ENCODE measurements around the gene STRIT1.
"Not testable (repeated sequence)": the region's sequence is repeated elsewhere in the genome, so short reads cannot be mapped to it uniquely, and the experiment has no call there.

The STRIT1 gene

DNA sequence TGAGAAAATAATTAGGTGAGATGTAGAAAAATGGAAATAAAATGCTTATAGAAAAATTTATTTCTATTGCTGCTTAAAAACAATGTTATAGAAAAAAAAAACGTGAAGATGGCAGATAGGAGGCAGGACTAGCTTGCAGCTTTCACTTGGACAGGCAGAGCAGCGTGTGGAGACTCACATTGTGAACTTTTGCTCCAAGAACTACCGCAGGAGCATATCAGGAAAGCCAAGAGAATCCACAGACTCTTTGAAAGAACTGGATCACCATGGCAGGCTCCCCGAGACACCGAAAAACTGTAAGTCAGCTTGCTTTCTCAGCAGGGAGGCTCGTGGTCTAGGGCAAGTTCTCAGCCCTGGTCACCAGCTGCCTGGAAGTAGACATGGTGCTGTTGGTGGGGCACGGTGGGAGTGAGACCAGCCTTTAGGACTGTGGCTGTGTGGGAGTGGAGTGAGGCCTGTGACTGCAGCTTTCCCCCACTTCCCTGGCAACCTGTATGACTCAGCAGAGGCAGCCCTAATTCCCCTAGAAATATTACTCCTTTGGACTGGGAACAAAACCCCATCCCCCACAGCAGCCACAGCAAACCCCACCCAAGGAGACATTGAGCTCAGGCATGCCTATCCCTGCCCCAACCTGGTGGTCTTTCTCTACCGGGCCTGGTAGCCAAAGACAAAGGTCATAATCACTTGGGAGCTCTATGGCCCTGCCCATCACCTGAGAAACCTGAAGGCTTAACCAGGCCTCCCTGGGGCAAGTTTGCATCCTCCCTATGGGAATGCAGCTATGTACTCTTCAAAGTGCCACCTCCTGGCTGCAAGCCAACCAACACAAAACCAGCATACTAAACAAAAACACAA lies 22.8 kb downstream of the STRIT1 start:
- DNase-seq (ENCODE audit: low read depth), result no peak

DNA sequence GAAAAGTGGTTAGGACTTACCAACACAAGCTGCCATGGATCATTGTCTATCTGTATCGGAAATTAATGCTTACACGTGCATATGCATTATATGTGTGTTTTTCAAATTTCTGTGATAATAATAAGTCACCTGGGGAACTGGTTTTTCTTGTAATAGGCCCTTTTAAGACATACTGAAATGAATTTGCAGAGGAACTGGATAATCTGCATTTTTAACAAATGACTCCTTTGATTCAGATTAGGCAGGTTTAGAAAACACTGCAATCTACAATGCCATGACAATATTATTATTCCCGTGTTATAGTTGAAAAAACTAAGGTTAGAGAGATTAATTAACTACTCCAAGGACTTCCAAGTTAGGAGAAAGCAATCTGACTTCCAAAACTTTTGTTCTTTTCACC lies 23.4 kb downstream of the STRIT1 start:
- no peak for DNase-seq (ENCODE audit: low read depth)

DNA sequence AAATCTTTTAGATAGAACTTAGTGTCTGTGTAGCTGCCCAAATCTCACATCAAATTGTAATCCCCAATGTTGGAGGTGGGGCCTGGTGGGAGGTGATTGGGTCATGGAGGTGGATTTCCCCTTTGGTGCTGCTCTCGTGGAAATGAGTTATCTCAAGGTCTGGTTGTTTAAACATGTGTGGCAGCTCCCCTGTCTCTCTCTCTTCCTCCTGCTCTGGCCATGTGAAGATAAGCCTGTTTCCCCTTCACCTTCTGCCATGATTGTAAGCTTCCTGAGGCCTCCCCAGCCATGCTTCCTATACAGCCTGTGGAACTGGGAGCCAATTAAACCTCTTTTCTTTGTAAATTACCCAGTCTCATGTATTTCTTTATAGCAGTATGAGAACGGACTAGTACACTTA lies 30.6 kb downstream of the STRIT1 start:
- DNase-seq (ENCODE audit: low read depth), result not testable (repeated sequence)

- DNase-seq (ENCODE audit: low read depth), result no peak
Observed at GRCh38 chr3:155262295-155262694, 31.2 kb downstream of the STRIT1 start.

GRCh38 chr3:155254445-155254844 lies 39.0 kb downstream of the STRIT1 start:
- no peak for DNase-seq (ENCODE audit: low read depth)

DNA sequence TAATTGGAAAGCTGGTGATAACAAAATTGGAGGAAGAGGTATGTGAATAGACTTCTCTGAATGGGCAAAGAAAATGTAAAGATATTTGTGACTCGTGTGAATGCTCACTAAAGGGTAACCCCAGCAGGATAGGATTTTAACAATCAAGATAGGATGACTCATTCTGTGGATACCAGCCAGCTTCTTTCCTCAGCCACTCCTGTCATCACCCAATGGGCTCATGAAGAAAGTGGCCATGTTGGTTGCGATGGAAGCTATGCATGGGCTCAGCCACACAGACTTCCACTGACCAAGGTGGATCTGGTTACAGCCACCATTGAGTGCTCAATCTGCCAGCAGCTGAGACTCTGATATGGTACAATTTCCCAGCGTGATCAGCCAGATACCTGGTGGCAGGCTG lies 40.9 kb downstream of the STRIT1 start:
- no peak for DNase-seq (ENCODE audit: low read depth)

DNA sequence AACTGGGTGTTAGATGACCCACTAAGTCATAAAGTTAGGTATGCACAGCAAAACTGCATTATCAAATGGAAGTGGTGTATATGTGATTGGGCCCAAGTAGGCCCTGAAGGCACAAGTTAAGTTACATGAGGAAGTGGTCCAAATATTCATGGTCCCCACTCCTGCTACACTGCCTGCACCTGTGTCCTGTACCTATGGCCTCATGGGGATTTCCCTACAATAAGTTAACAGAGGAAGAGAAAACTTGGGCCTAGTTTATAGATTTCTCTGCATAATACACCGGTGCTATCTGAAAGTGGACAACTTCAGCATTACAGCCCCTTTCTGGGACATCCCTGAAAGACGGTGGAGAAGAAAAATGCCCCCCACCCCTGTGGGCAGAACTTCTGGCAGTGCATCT lies 41.5 kb downstream of the STRIT1 start:
- no peak for DNase-seq (ENCODE audit: low read depth)

GRCh38 chr3:155248531-155249187 lies 44.8 kb downstream of the STRIT1 start:
- no peak for DNase-seq (ENCODE audit: low read depth)

GRCh38 chr3:155244699-155245098 lies 48.8 kb downstream of the STRIT1 start:
- DNase-seq (ENCODE audit: low read depth), result no peak

GRCh38 chr3:155244216-155244615 lies 49.3 kb downstream of the STRIT1 start:
- no peak for DNase-seq (ENCODE audit: low read depth)

DNA sequence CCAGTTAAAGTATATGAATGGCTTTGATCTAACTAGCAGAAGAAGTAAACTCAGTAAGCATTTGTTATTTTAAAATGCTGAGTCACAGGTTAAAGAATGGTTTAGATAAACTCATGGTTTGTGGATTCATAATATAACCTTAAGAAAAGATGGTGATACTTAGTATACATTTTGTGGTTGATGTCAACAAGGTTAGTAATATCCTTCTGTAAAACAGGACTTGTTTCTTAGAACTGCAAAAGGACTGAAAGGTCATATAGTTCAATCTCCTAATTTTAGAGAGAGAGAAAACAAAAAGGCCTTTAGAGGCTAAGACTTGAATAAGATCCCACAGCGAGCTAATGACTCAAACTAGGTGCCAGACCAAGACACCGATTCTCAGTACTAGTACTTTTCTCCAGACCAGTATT lies 50.0 kb downstream of the STRIT1 start:
- DNase-seq (ENCODE audit: low read depth), result no peak

DNA sequence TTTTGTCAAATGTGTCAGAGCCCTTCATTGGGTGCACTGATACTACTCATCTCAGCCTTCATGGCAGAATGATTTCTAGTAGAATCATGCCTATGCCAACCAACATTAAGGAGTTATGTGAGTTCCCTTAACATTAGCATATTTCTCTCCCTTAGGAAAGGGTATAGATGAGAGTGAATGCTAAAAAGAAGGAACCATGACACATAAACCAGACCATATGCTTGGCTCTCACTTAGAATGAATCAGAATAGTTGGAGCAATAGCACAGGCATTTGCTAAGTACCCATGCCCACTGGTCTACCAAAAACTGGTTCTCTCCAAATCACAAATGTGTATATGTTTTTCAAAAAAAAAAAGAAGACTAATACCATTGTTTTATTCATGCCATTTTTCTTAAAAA lies 51.1 kb downstream of the STRIT1 start:
- no peak for DNase-seq (ENCODE audit: low read depth)

DNA sequence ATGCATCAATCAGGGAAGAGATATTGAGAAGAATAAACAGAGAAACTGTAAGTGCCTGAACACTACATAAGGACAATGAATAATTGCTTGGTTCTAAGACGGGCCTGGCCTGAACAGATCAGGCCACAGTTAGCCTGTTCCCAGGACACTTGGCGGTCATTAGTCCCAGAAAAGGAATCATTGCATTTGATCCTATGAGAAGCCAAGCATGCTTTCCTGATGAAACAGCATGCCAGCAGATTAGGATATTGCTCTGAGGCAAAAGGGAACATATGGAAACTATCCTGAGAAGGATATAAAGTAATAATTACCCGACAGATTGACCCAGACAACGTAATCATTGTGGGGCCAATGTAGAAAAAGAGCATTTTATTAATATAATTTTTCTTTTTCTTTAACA lies 51.9 kb downstream of the STRIT1 start:
- DNase-seq (ENCODE audit: low read depth), result no peak

Measured in stimulated activated CD8-positive, alpha-beta memory T cell treated with anti-CD3 and anti-CD28 coated beads, Interleukin-15, amount 100 ng/mL, for 1 hour (primary cell).